DND-41 (cell line): Measurements from ENCODE around the gene ZNF444.
"Not testable (repeated sequence)": the region's sequence is repeated elsewhere in the genome, so short reads cannot be mapped to it uniquely, and the experiment has no call there.

ENCODE experiments used
- ATAC-seq: fragments of 200-7000 bp; cut with Tn5 transposase; 3 replicates; pipeline ENCODE4 v1.9.1; 2021; ENCODE audit warnings: low read depth; ENCODE audit not compliant: insufficient read depth
- DNase-seq: peaks from one replicate; pipeline ENCODE4 v3.0.0-alpha.2; 2020
- H2AFZ ChIP-seq: 2 replicates; pipeline ENCODE4 v1.6.0; 2012; ENCODE audit warnings: low read depth, low read length
- H3K27ac ChIP-seq: 2 replicates; pipeline ENCODE4 v1.5.1; 2012; ENCODE audit warnings: low read length, inconsistent platforms
- H3K27me3 ChIP-seq: fragments of 200-600 bp; sonication (generic); 2 replicates; pipeline ENCODE4 v1.6.0; 2012; ENCODE audit warnings: low read length, mild to moderate bottlenecking, inconsistent platforms; ENCODE audit not compliant: insufficient read depth, poor library complexity
- H3K36me3 ChIP-seq: 2 replicates; pipeline ENCODE4 v1.5.1; 2012; ENCODE audit warnings: low read length, inconsistent platforms; ENCODE audit not compliant: insufficient read depth
- H3K4me1 ChIP-seq: 2 replicates; pipeline ENCODE4 v1.5.1; 2012; ENCODE audit warnings: mild to moderate bottlenecking, low read length; ENCODE audit not compliant: insufficient read depth
- H3K4me2 ChIP-seq: 2 replicates; pipeline ENCODE4 v1.6.0; 2012; ENCODE audit warnings: mild to moderate bottlenecking, moderate library complexity, low read length, inconsistent platforms; ENCODE audit not compliant: insufficient read depth
- H3K4me3 ChIP-seq, 2 experiments: fragments of 200-600 bp in 1 of 2; shearing (Covaris generic) in 1 of 2; 2 replicates each; pipeline ENCODE4 v1.5.1; 2012 to 2016; ENCODE audit warnings: inconsistent platforms in 2 of 2, low read length in 2 of 2, mild to moderate bottlenecking in 2 of 2, low read depth in 1 of 2, moderate library complexity in 1 of 2
- H3K79me2 ChIP-seq: 2 replicates; pipeline ENCODE4 v1.6.0; 2012; ENCODE audit warnings: low read length, inconsistent platforms; ENCODE audit not compliant: insufficient read depth
- H3K9ac ChIP-seq: 2 replicates; pipeline ENCODE4 v1.6.0; 2012; ENCODE audit warnings: low read depth, mild to moderate bottlenecking, inconsistent platforms, low read length, moderate library complexity
- H3K9me3 ChIP-seq: 2 replicates; pipeline ENCODE4 v1.5.1; 2012; ENCODE audit warnings: low read length, moderate library complexity, mild to moderate bottlenecking, inconsistent platforms; ENCODE audit not compliant: insufficient read depth, severe bottlenecking
- H4K20me1 ChIP-seq: 2 replicates; pipeline ENCODE4 v1.6.0; 2012; ENCODE audit warnings: low read length; ENCODE audit not compliant: insufficient read depth
- CTCF ChIP-seq: IDR thresholded peaks from 2 replicates; pipeline ENCODE4 v1.5.1; 2012; ENCODE audit warnings: borderline replicate concordance, low read length, moderate library complexity, mild to moderate bottlenecking; ENCODE audit not compliant: poor library complexity, severe bottlenecking; ENCODE audit errors: extremely low read depth
- EZH2 ChIP-seq: IDR thresholded peaks from 3 replicates; pipeline ENCODE4 v1.6.1; 2012; ENCODE audit warnings: borderline replicate concordance, low read depth, mild to moderate bottlenecking, moderate library complexity, low read length, inconsistent platforms; ENCODE audit not compliant: severe bottlenecking

The ZNF444 gene

GRCh38 chr19:56094449-56094848 lies 46.6 kb upstream of the ZNF444 start:
- ATAC-seq (no peak), DNase-seq (no peak)
- peaks cover 33% of the 10 kb centered on the region for H4K20me1 ChIP-seq
- no peak overlapping the region for H3K4me3 ChIP-seq
- H3K9me3 ChIP-seq, result no peaks in the 10 kb centered on the region
- no peaks in the 10 kb centered on the region for H3K4me1 ChIP-seq
- H3K9ac ChIP-seq, result no peak overlapping the region
- TF ChIP-seq CTCF, result no peak
- no peak overlapping the region for H3K4me2 ChIP-seq
- no peak overlapping the region for H2AFZ ChIP-seq
- H3K79me2 ChIP-seq, result peaks cover 20% of the 10 kb centered on the region
- H3K27me3 ChIP-seq, result no peaks in the 10 kb centered on the region
- no peak overlapping the region for H3K27ac ChIP-seq
- peaks cover 61% of the 10 kb centered on the region for H3K36me3 ChIP-seq

GRCh38 chr19:56096665-56097064 lies 44.4 kb upstream of the ZNF444 start:
- no peak overlapping the region for H3K27ac ChIP-seq
- no peak overlapping the region for H3K9ac ChIP-seq
- no peak overlapping the region for H3K4me3 ChIP-seq
- no peak overlapping the region for H3K4me2 ChIP-seq
- peaks cover 61% of the 10 kb centered on the region for H3K36me3 ChIP-seq
- H3K4me1 ChIP-seq, result no peaks in the 10 kb centered on the region
- TF ChIP-seq EZH2, result no peak
- TF ChIP-seq CTCF, result no peak
- peaks cover 40% of the 10 kb centered on the region for H4K20me1 ChIP-seq
- DNase-seq (no peak), ATAC-seq (no peak)
- H3K79me2 ChIP-seq, result peaks cover 16% of the 10 kb centered on the region
- H3K9me3 ChIP-seq, result no peaks in the 10 kb centered on the region
- no peaks in the 10 kb centered on the region for H3K27me3 ChIP-seq
- H2AFZ ChIP-seq, result no peak overlapping the region

GRCh38 chr19:56097306-56097705 lies 43.8 kb upstream of the ZNF444 start:
- DNase-seq (no peak), ATAC-seq (no peak)
- Histone ChIP-seq H3K36me3 (peaks cover 67% of the 10 kb centered on the region), H3K27ac (no peak overlapping the region), H3K4me1 (no peaks in the 10 kb centered on the region), H3K4me3 (no peak overlapping the region), H3K79me2 (peaks cover 18% of the 10 kb centered on the region), H3K4me2 (no peak overlapping the region), H3K9me3 (no peaks in the 10 kb centered on the region), H3K9ac (no peak overlapping the region), H2AFZ (no peak overlapping the region), H3K27me3 (no peaks in the 10 kb centered on the region), H4K20me1 (peaks cover 40% of the 10 kb centered on the region)
- no peak for TF ChIP-seq EZH2
- TF ChIP-seq CTCF, result no peak

GRCh38 chr19:56097776-56098175 lies 43.3 kb upstream of the ZNF444 start:
- Histone ChIP-seq H3K9me3 (no peaks in the 10 kb centered on the region), H3K9ac (no peak overlapping the region), H2AFZ (no peak overlapping the region), H3K79me2 (peaks cover 19% of the 10 kb centered on the region), H3K27ac (no peak overlapping the region), H3K4me1 (no peaks in the 10 kb centered on the region), H3K27me3 (no peaks in the 10 kb centered on the region), H3K4me3 (no peak overlapping the region), H3K4me2 (no peak overlapping the region), H4K20me1 (peaks cover 42% of the 10 kb centered on the region), H3K36me3 (peaks cover 67% of the 10 kb centered on the region)
- ATAC-seq, result no peak
- no peak for TF ChIP-seq EZH2
- TF ChIP-seq CTCF, result no peak
- no peak for DNase-seq

GRCh38 chr19:56098237-56098636 lies 42.9 kb upstream of the ZNF444 start:
- H3K9me3 ChIP-seq, H2AFZ ChIP-seq, H3K27me3 ChIP-seq, H3K4me1 ChIP-seq, ATAC-seq, H3K4me2 ChIP-seq, DNase-seq, H3K9ac ChIP-seq, H3K27ac ChIP-seq, H3K4me3 ChIP-seq: not testable (repeated sequence)
- peaks cover 68% of the 10 kb centered on the region for H3K36me3 ChIP-seq
- peaks cover 46% of the 10 kb centered on the region for H4K20me1 ChIP-seq
- peaks cover 22% of the 10 kb centered on the region; the same call in 1 of the 2 replicates for H3K79me2 ChIP-seq
